K562 (cell line): Measurements from ENCODE around the gene RPL10A.

Experiments
- CTCF ChIP-seq, 3 experiments: IDR thresholded peaks in 2 of 3; conservative IDR thresholded peaks in 1 of 3; 2 replicates each; pipeline ENCODE4 v1.5.1; 2011 to 2012; ENCODE audit warnings: low read length in 3 of 3, mild to moderate bottlenecking in 3 of 3, control low read depth in 2 of 3, improper control_type of control experiment in 1 of 3, inconsistent platforms in 1 of 3, low read depth in 1 of 3, mixed read lengths in 1 of 3, moderate library complexity in 1 of 3; ENCODE audit not compliant: insufficient read depth in 2 of 3
- FOS ChIP-seq: IDR thresholded peaks from 3 replicates; pipeline ENCODE4 v1.6.1; 2011; ENCODE audit not compliant: insufficient read length; ENCODE audit errors: extremely low read depth
- FOXA1 ChIP-seq: fragments of 450-650 bp; IDR thresholded peaks from 2 replicates; pipeline ENCODE4 v1.6.1; 2016; ENCODE audit warnings: mild to moderate bottlenecking, borderline replicate concordance
- POLR2A ChIP-seq: fragments of 450-650 bp; conservative IDR thresholded peaks from 2 replicates; pipeline ENCODE4 v1.6.1; 2016
- ZNF3 ChIP-seq: fragments of 250-450 bp; sonication (Bioruptor Pico); IDR thresholded peaks from 2 replicates; pipeline ENCODE4 v1.5.0; 2021; ENCODE audit warnings: mild to moderate bottlenecking, moderate library complexity
- ZNF766 ChIP-seq: fragments of 200-800 bp; sonication (Bioruptor generic); conservative IDR thresholded peaks from 2 replicates; pipeline ENCODE4 v1.6.1; 2016; ENCODE audit warnings: missing genetic modification characterization, missing compliant biosample characterization

- TF ChIP-seq ZNF766 (CRISPR knock-in tag) (no peak), FOXA1 (no peak), FOS (no peak), CTCF (IDR thresholded peaks at IDR 0.05 in 2 of 3, conservative IDR thresholded peaks at IDR 0.05 in 1 of 3; ENCODE audit: insufficient read depth in 2 of 3, low read depth in 1 of 3, low read length in 3 of 3) (no peak), ZNF3 (no peak), POLR2A (peak; percentile 11)
These were observed 964 bp downstream of the RPL10A start for GRCh38 chr6:35468980-35469750.
